Activated naive CD4-positive, alpha-beta T cell treated with anti-CD3 and anti-CD28 coated beads, Interleukin-2, amount 50 U/mL, for 16 hours (primary cell): ENCODE measurements around the gene COL18A1.
A peak's percentile ranks its signal among the peaks of the same experiment; 100 is the strongest.
"Not testable (repeated sequence)": the region's sequence is repeated elsewhere in the genome, so short reads cannot be mapped to it uniquely, and the experiment has no call there.

Experiments used
- DNase-seq: peaks from one replicate; pipeline ENCODE4 v3.0.0-alpha.2; 2020

COL18A1 gene

DNA sequence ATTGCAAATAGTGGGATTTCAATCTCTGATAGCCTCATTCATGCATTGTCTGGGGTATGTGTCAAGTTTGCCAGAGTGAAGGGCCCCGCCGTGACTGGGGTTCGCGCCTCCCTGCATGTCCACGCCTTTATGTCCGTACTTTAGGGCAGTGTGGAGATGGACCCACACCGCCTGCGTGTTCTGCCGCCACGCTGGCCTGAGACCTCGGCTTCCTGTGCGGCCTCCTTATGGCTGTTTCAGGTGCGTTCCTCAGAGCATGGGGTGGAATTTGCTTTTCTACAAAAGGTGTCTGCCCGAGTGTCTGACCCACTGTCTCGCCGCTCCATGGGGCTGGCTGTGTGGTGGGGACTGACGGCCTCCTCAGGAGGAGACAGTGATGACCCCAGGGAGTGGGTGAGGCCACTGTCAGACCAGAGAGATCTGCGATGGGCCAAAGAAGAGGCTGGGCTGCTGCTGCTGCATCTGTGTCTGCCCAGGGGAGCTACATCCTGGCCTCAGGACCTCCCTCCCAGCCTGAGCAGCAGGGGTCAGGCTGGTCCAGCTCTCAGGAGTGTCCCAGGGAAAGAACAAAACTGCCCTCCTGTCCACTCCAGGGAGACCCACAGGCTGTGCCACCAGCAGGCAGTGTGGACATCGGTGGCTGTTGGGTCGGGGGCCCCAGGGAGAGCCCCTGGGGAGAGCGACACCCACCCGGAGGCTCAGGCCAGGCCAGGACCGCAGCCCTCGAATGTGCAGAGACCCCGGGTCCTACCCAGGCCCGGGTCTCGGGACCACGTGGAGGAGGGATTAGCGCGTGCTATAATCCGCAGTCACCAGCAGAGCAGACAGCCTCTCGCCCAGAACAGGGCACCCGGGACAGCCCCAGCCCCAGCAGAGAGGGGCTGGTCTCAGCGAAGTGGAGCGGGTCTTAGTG lies 147.1 kb downstream of the COL18A1 start:
- no peak for DNase-seq

GRCh38 chr21:45552696-45553391 lies 147.9 kb downstream of the COL18A1 start:
- no peak for DNase-seq

DNA sequence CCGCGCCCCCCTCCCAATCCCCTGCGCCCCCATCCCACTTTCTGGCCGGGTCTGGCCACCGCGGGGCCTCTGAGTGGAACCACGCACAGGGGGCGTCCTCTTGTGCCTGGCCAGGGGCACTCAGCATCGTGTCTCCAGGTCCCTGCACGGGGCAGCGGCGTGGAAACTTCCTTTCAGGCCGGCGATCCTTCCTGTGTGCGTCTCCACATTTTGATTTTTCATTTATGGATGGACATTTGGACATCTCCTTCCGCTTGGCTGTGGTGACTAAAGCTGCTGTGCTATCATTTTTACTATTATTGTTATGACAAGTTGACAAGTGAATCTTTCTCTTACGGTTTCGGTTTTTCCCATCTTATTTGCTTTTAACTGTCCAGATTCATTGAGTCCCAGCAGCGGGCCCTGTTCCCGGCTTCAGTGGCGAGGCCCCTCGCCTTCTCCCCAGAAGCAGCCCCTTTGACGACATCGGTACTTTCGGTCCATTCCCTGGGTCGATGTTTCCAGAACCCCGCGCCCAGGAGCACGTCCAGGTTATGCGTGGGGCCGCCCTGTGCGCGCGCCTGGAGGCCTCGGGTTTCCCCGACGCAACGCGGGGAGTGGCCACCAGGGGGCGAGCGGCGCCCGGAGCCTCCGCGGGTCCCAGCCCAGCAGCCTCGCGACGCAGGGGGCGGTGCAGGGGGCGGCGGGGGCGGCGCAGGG lies 149.7 kb downstream of the COL18A1 start:
- DNase-seq, result peak; percentile 88

DNA sequence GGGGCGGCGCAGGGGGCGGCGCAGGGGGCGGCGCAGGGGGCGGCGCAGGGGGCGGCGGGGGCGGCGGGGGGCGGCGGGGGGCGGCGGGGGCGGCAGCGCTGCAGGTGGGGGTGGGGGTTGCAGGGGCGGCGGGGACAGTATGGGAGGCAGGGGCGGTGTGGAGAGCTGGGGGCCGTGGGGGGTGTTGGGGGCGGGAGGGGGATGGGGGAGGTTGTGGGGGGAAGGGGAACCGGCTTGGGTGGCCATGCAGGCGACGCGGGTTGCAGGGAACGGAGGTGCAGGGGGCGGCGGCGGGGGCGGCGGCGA lies 150.2 kb downstream of the COL18A1 start:
- DNase-seq, result no peak

DNA sequence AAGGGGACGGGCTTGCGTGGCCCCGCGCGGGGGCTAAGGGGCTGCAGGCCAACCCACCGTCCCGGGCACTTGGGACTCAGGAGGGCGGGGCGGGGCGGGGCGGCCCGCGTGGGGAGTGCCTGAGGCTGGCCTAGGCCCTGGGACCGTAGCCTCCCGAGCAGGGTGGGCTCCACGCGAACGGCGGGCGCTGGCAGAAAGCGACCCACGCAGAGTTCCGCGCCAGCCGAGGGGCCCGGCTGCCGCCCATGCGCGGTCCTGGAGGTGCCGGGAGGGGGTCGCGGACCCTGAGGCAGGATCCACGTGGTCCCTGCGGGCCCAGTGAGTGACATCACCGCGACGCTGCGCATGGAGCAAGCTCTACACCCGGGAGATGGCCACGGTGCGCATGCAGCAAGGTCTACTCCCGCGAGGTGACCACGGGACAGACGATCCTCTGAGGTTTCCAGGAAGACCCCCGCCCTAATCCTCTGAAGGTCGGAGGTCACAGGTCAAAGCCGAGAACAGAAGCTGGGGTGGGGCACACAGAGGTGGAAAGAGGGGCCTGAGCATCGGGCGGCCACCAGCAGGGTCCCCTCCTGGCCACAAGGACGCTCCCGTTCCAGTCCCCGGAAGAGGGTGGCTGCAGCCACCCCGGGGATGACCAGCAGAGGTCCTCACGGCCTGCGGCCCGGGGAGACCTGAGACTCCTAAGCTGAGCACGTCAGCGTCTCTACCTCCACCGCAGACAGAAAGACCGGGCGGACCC lies 150.8 kb downstream of the COL18A1 start:
- peak; percentile 48 for DNase-seq

DNA sequence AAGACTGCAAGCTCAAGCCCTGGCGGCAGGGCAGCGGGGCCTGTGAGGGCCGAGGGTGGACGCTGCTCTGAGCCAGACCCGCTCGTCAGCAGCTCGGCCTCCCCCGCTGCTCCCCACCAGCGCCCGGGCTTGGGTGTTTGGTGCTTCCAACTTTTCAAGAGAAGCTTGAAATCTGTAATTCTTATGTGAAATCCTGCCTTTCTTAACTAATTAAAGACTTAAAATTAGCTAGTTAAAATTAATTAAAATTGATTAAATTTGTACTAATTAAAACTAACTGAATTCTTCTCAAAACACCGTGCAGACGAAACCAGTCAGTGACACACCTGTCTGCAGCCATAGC lies 151.3 kb downstream of the COL18A1 start:
- DNase-seq, result no peak

- DNase-seq, result no peak
Measured at GRCh38 chr21:45556645-45557615, 152.0 kb downstream of the COL18A1 start.

DNA sequence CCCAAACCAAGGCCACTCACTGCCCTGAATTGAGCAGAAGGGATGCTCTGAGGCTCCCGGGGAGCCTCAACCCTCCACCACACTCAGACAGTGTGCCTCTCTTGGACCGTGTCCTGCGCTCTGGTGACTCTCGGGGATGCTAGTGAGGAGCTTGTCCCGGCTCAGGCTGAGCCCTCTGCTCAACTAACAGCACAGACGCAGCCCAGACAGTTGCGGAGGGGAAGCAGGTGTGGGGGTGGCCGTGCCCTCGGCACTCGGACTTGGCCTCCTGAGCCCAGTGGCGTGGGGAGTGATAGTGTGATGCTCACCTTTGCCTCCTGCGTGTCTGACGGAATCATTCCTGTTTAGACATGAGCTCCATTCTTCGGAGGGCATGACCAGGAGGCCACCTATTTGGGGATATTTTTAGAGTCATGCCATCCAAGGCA lies 152.7 kb downstream of the COL18A1 start:
- no peak for DNase-seq

DNA sequence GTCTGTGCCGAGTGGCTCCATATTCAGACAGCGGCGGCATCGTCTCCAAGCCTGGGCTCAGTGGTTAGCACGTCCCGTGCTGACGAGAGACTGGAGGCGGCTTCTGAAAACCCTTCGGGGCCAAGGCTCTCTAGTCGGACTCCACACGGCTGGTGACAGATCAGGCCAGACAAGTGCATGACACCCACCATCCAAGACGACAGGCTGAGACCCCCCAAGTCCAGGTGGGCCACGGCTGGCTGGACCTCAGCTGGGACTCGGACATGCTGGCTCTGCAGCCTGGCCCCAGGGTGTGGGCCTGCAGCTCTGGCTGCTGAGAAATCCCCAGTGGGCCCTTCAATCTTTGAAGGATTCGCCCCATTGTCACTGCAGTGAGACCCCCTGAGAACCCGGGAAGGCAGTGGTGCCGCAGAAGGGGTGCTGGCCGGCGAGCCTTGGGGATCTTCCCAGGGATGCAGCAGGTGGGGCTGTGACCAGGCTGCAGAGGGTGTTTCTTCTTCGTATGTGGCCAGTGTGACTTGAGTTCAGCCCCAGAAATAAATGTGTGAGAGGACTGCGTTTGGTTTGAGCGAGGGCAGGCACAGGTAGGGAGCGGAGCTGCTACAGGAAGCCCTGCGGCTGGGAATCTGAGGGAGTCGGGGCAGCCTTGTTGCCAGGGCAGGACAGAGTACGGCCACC lies 153.2 kb downstream of the COL18A1 start:
- DNase-seq, result no peak

GRCh38 chr21:45559216-45560105 lies 154.5 kb downstream of the COL18A1 start:
- DNase-seq, result no peak

- DNase-seq, result no peak
Measured at GRCh38 chr21:45560106-45561021, 155.4 kb downstream of the COL18A1 start.

DNA sequence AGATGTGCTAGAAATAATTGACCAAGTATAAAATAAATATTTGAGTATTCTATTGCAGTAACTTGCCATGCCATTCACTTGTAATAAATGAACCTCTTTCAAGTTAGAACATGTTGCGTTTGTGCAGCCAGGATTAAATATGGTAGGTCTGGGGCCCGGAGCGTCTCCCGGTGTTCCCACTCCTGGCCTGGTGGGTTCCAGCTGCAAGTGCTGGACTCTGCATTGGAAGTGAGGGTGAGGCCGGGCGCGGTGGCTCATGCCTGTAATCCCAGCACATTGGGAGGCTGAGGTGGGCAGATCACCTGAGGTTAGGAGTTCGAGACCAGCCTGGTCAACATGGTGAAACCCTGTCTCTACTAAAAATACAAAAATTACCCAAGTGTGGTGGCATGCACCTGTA lies 156.3 kb downstream of the COL18A1 start:
- not testable (repeated sequence) for DNase-seq

- DNase-seq, result no peak
Measured at GRCh38 chr21:45562402-45562801, 157.4 kb downstream of the COL18A1 start.

DNA sequence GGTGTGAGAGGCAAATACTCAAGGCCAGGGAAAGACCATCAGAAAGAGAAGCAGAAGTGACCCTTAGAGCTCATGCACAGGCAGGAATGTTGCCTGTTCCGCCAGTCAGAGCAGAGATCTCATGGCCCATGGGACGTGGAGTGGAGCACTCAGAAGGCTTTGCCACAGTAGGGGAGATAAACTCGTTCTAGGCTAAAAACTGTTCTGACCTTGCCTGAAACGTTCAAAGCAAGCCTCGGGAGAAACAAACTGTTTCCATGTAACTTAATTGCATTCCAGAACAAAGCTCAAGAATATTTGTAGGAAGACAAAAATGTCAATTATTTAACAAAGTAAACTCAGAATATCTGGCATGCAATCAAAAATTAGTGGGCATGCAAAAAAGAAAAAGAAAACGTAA lies 158.0 kb downstream of the COL18A1 start:
- DNase-seq, result no peak
